Endothelial cell of umbilical vein (primary cell): ENCODE measurements around the gene TMPRSS9. TPM values are rescaled to one million over a fixed set of nuclear protein-coding genes. Genes with fewer than 3 reads are reported as not detected.

Experiments used
- BruUV-seq: library from RNA; stranded (reverse); fragments of 400-500 nt; replicated peaks from 2 replicates; lab custom pipeline; 2021; lab: Mats Ljungman, UMichigan
- CTCF ChIA-PET: fragments of 300-600, 350-600 bp; sonication (Branson Sonifier 250); formaldehyde crosslinking; loops from one replicate; lab custom pipeline; 2021; ENCODE audit warnings: antibody characterized with exemption, inconsistent platforms; lab: Charles Lee
- POLR2A ChIA-PET: fragments of 300-600, 350-600 bp; sonication (Branson Sonifier 250); formaldehyde crosslinking; loops from one replicate; lab custom pipeline; 2021; ENCODE audit warnings: antibody characterized with exemption, inconsistent platforms; lab: Charles Lee
- DNase-seq: peaks from one replicate; pipeline ENCODE4 v3.0.0-alpha.2; 2011; ENCODE audit warnings: low read depth, low spot score
- FAIRE-seq: peaks from 2 replicates; lab custom pipeline; 2011; peaks lifted over from hg19 to GRCh38; lab: Jason Lieb, UNC
- H2AFZ ChIP-seq: 2 replicates; pipeline ENCODE4 v1.6.0; 2012; ENCODE audit warnings: low read depth, low read length, control low read depth, inconsistent platforms
- H3K27ac ChIP-seq: 2 replicates; pipeline ENCODE4 v1.5.1; 2011; ENCODE audit warnings: low read depth, mild to moderate bottlenecking, control low read depth, low read length, moderate library complexity; ENCODE audit not compliant: insufficient read depth
- H3K27me3 ChIP-seq, 2 experiments: 2 replicates each; pipeline versions ENCODE4 v1.6.0 to v1.6.1; 2011; ENCODE audit warnings: low read length in 2 of 2, mixed read lengths in 1 of 2; ENCODE audit not compliant: control insufficient read depth in 2 of 2, insufficient read depth in 2 of 2
- H3K36me3 ChIP-seq, 2 experiments: 2 replicates in 1 of 2; 3 replicates in 1 of 2; pipeline ENCODE4 v1.5.1; 2011; ENCODE audit warnings: low read length in 2 of 2, mild to moderate bottlenecking in 1 of 2, moderate library complexity in 1 of 2; ENCODE audit not compliant: control insufficient read depth in 2 of 2, insufficient read depth in 2 of 2; ENCODE audit errors: extremely low read depth in 1 of 2
- H3K4me1 ChIP-seq: 3 replicates; pipeline ENCODE4 v1.5.1; 2011; ENCODE audit warnings: mild to moderate bottlenecking, low read length; ENCODE audit not compliant: control insufficient read depth, insufficient read depth; ENCODE audit errors: extremely low read depth
- H3K4me2 ChIP-seq: 2 replicates; pipeline ENCODE4 v1.6.1; 2011; ENCODE audit warnings: low read length, control low read depth, mixed read lengths; ENCODE audit not compliant: insufficient read depth
- H3K4me3 ChIP-seq, 3 experiments: fragments of 200-600 bp in 1 of 3; sonication (generic), shearing (Covaris generic) in 1 of 3; replicated peaks in 1 of 3; 2 replicates each; pipeline ENCODE4 v1.5.1; 2011 to 2016; ENCODE audit warnings: control low read depth in 3 of 3, low read length in 3 of 3, mild to moderate bottlenecking in 2 of 3, inconsistent platforms in 1 of 3, low read depth in 1 of 3, moderate library complexity in 1 of 3; ENCODE audit not compliant: insufficient read depth in 1 of 3
- H3K79me2 ChIP-seq: 2 replicates; pipeline ENCODE4 v1.6.0; 2012; ENCODE audit warnings: low read length, inconsistent platforms; ENCODE audit not compliant: control insufficient read depth, insufficient read depth
- H3K9ac ChIP-seq: replicated peaks from 2 replicates; pipeline ENCODE3; 2011; ENCODE audit warnings: low read length, control low read depth; ENCODE audit not compliant: insufficient read depth; ENCODE audit errors: extremely low read depth
- H3K9me1 ChIP-seq: replicated peaks from 3 replicates; pipeline ENCODE4 v1.6.0; 2011; ENCODE audit warnings: mild to moderate bottlenecking, low read length; ENCODE audit not compliant: control insufficient read depth, insufficient read depth; ENCODE audit errors: extremely low read depth
- H3K9me3 ChIP-seq: replicated peaks from 2 replicates; pipeline ENCODE4 v1.5.1; 2012; ENCODE audit warnings: low read length, inconsistent platforms; ENCODE audit not compliant: control insufficient read depth, insufficient read depth
- H4K20me1 ChIP-seq: replicated peaks from 2 replicates; pipeline ENCODE3; 2011; ENCODE audit warnings: mild to moderate bottlenecking, low read length; ENCODE audit not compliant: control insufficient read depth, insufficient read depth; ENCODE audit errors: extremely low read depth
- CTCF ChIP-seq, 2 donors: IDR thresholded peaks; 1 replicate in 1 of 2; 2 replicates in 1 of 2; pipeline ENCODE4 v1.5.1; 2011; ENCODE audit warnings: low read length in 2 of 2, mild to moderate bottlenecking in 2 of 2, moderate library complexity in 2 of 2, control low read depth in 1 of 2, inconsistent platforms in 1 of 2, low read depth in 1 of 2; ENCODE audit not compliant: insufficient read depth in 1 of 2; ENCODE audit errors: extremely low read depth in 1 of 2
- EZH2 ChIP-seq: IDR thresholded peaks from 2 replicates; pipeline ENCODE4 v1.6.1; 2012; ENCODE audit warnings: borderline replicate concordance, low read depth, mild to moderate bottlenecking, moderate library complexity, low read length, inconsistent platforms; ENCODE audit not compliant: severe bottlenecking
- GATA2 ChIP-seq: IDR thresholded peaks from 2 replicates; pipeline ENCODE4 v1.7.0; 2011; ENCODE audit warnings: low read depth, mild to moderate bottlenecking, moderate library complexity, mixed read lengths, low read length; ENCODE audit not compliant: insufficient read length, insufficient read depth
- JUN ChIP-seq: IDR thresholded peaks from 2 replicates; pipeline ENCODE4 v1.6.1; 2011; ENCODE audit warnings: borderline replicate concordance, low read depth; ENCODE audit not compliant: insufficient read length, insufficient read depth
- POLR2A ChIP-seq: IDR thresholded peaks from 2 replicates; pipeline ENCODE4 v1.6.1; 2012; ENCODE audit warnings: low read depth, mild to moderate bottlenecking, control low read depth, low read length
- POLR2AphosphoS5 ChIP-seq: IDR thresholded peaks from 2 replicates; pipeline ENCODE4 v1.6.1; 2012; ENCODE audit warnings: low read depth, mild to moderate bottlenecking, control low read depth, low read length, moderate library complexity; ENCODE audit not compliant: insufficient read depth
- dilution Hi-C: fragments of 300-500 bp; cut with MboI; formaldehyde crosslinking; loops from one replicate; pipeline ENCODE4 v1.15.0; 2019; ENCODE audit warnings: low sequenced_read_pairs; ENCODE audit not compliant: extremely low pct_ligation_motif_present
- intact Hi-C: fragments of 100-400 bp; cut with micrococcal nuclease; formaldehyde crosslinking; loops from one replicate; pipeline ENCODE4 v1.10.0; 2022
- polyA plus RNA-seq, 4 experiments: library from polyadenylated mRNA; depleted of rRNA in 3 of 4; stranded (reverse) in 3 of 4; unstranded in 1 of 4; fragments of >200 nt; gene quantifications; 2 replicates each; pipeline versions ENCODE4 v1.2.1 to v1.2.3, GENCODE V29; 2011 to 2012; ENCODE audit warnings: missing spikeins in 1 of 4
- total RNA-seq: library from RNA; stranded (reverse); gene quantifications from 2 replicates; pipeline ENCODE4 v1.2.3, GENCODE V29; 2021

The TMPRSS9 gene
- total and polyA plus RNA-seq, 2 donors (not counting 3 experiments of a cell fraction or from before 2014, with no cell fraction given): not detected

- DNase-seq: no peak
- Histone ChIP-seq H2AFZ (no peak overlapping the region), H3K36me3 (peaks cover 0 to 3% of the 10 kb centered on the region in 2 experiments), H3K9me3 (no peaks in the 10 kb centered on the region), H3K4me1 (peaks cover 13% of the 10 kb centered on the region), H3K9me1 (no peaks in the 10 kb centered on the region), H3K79me2 (peaks cover 67% of the 10 kb centered on the region), H3K9ac (peak overlapping the region; percentile 89), H3K27me3 (no peaks in the 10 kb centered on the region), H3K4me2 (peak overlapping the region; percentile 86), H3K27ac (peak overlapping the region; percentile 8), H3K4me3 (peak overlapping the region; percentile 69 to 100 (median 80)), H4K20me1 (no peaks in the 10 kb centered on the region)
- no peak for FAIRE-seq
- POLR2A ChIA-PET: interaction anchor here (1.5 to 1.9 kb wide), 2 partner anchors 21 to 27 kb away, joined by 3 to 18 read pairs; partner anchors contain the start of gene GADD45B
- no TSS peak for BruUV-seq
- dilution Hi-C loops (no loop called here), intact Hi-C loops (no loop called here)
- CTCF ChIA-PET: interaction anchor here (1.1 to 3.7 kb wide), 2 partner anchors 156 to 193 kb away, joined by 3 to 27 read pairs; no protein-coding TSS in a partner anchor
- no peak for TF ChIP-seq JUN
- no peak for TF ChIP-seq CTCF (IDR thresholded peaks at IDR 0.05; ENCODE audit: extremely low read depth in 1 of 2, insufficient read depth in 1 of 2, low read depth in 1 of 2, low read length in 2 of 2)
- no peak for TF ChIP-seq POLR2AphosphoS5
- TF ChIP-seq POLR2A: no peak
- TF ChIP-seq EZH2: no peak
- no peak for TF ChIP-seq GATA2
Observed at GRCh38 chr19:2454962-2455850, 95.1 kb downstream of the TMPRSS9 start.
